ENCODE results near the gene ZW10. TPM values are rescaled to one million over a fixed set of nuclear protein-coding genes. Genes with fewer than 3 reads are reported as not detected.

ZW10 gene, protein sequence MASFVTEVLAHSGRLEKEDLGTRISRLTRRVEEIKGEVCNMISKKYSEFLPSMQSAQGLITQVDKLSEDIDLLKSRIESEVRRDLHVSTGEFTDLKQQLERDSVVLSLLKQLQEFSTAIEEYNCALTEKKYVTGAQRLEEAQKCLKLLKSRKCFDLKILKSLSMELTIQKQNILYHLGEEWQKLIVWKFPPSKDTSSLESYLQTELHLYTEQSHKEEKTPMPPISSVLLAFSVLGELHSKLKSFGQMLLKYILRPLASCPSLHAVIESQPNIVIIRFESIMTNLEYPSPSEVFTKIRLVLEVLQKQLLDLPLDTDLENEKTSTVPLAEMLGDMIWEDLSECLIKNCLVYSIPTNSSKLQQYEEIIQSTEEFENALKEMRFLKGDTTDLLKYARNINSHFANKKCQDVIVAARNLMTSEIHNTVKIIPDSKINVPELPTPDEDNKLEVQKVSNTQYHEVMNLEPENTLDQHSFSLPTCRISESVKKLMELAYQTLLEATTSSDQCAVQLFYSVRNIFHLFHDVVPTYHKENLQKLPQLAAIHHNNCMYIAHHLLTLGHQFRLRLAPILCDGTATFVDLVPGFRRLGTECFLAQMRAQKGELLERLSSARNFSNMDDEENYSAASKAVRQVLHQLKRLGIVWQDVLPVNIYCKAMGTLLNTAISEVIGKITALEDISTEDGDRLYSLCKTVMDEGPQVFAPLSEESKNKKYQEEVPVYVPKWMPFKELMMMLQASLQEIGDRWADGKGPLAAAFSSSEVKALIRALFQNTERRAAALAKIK
- polyA plus RNA-seq (2012; ENCODE audit: low read depth, missing spikeins): 8.0 TPM

DNA sequence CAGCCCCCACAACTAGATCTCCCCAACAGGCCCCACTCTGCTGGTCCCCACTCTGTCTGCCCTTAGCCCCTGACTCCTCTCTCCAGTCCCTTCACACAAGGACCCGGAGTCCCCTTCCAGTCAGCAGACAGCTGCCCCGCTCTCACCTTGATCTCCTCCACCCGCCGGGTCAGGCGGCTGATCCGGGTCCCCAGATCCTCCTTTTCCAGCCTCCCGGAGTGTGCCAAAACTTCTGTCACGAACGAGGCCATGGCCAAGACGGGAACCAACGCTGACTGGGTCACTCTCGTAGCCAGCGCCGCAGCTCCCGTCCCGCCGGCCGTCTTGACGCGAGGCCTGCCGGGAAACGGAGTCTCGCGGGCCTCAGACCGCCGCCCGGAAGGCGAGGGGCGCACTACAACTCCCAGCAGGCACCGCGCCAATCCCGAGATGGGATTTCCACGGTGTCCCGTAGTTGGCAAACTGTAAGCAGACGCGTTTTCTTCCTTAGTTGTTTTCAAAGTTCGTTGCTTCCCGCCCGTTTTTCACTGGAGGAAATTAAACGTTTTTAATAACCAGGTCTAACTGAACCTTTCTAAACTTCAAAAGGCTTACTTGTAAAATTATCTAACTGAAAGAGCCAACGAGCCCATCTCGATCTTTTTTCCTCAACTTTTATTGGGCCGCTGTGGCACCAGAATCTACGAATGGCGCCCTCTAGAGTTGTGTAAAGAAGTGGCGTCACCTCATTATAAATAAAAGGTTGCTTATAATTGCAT is at the start of gene ZW10:
TSS of gene ZW10 (minus strand) at position 277 of the 758 bp plus-strand sequence. CDS start at position 251, 26 bp downstream.
- TF ChIP-seq POLR2AphosphoS5 (IDR thresholded peaks at IDR 0.05; ENCODE audit: low read depth, low read length) (peak; percentile 66), POU2F2 (IDR thresholded peaks at IDR 0.05; ENCODE audit: low read depth, low read length) (no peak), POLR2A (IDR thresholded peaks at IDR 0.05; ENCODE audit: low read depth, low read length) (peak; percentile 58; the same call in 1 of the 2 replicates), SPI1 (IDR thresholded peaks at IDR 0.05; ENCODE audit: low read depth, low read length) (no peak), TAF1 (IDR thresholded peaks at IDR 0.05; ENCODE audit: low read depth, low read length) (peak; percentile 53; the same call in 1 of the 2 replicates), PAX5 (IDR thresholded peaks at IDR 0.05; ENCODE audit: insufficient read depth, low read length, severe bottlenecking) (no peak)
- DNase-seq (ENCODE audit: insufficient read length, low spot score) (peak; percentile 69), FAIRE-seq (peak; percentile 98)

DNA sequence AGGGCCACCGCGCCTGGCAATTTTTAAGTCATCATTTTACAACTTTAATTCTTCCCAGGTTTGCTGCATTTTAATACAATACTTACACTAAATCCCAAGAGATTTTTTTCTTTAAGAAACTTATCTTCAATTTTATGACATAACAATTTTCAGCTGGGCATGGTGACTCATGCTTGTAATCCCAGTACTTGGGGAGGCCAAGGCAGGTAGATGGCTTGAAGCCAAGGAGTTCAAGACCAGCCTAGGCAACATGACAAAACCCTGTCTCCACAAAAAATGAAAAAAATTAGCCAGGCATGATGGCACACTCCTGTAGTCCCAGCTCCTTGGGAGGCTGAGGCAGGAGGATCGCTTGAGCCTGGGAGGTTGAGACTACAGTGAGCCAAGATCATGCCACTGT is 44.9 kb upstream of the ZW10 start:
- no peak for FAIRE-seq
- DNase-seq (ENCODE audit: insufficient read length, low spot score): no peak
- TF ChIP-seq PAX5 (IDR thresholded peaks at IDR 0.05; ENCODE audit: insufficient read depth, low read length, severe bottlenecking) (no peak), TAF1 (IDR thresholded peaks at IDR 0.05; ENCODE audit: low read depth, low read length) (no peak), POU2F2 (IDR thresholded peaks at IDR 0.05; ENCODE audit: low read depth, low read length) (no peak), POLR2AphosphoS5 (IDR thresholded peaks at IDR 0.05; ENCODE audit: low read depth, low read length) (no peak), POLR2A (IDR thresholded peaks at IDR 0.05; ENCODE audit: low read depth, low read length) (no peak), SPI1 (IDR thresholded peaks at IDR 0.05; ENCODE audit: low read depth, low read length) (no peak)

DNA sequence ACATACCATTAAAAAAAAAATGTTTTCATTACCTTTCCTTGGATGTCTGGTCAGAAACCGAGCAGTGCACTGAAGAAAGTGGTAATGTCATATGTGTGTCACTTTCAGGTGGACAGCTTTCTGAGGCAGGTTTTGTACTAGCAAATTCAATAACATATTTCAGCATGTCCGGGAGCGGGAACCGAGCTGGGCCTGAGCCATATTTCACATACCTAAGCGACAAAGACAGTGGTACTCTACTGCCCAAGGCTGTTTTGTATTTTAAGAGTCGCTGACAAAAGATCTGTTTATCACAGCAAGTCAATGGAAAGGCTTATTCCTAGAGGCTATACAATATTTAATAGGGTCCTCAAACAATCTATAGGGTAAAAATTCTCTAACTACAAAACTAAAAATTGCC is 44.1 kb upstream of the ZW10 start:
- FAIRE-seq: no peak
- no peak for DNase-seq (ENCODE audit: insufficient read length, low spot score)
- TF ChIP-seq POLR2A (IDR thresholded peaks at IDR 0.05; ENCODE audit: low read depth, low read length) (no peak), POLR2AphosphoS5 (IDR thresholded peaks at IDR 0.05; ENCODE audit: low read depth, low read length) (no peak)

DNA sequence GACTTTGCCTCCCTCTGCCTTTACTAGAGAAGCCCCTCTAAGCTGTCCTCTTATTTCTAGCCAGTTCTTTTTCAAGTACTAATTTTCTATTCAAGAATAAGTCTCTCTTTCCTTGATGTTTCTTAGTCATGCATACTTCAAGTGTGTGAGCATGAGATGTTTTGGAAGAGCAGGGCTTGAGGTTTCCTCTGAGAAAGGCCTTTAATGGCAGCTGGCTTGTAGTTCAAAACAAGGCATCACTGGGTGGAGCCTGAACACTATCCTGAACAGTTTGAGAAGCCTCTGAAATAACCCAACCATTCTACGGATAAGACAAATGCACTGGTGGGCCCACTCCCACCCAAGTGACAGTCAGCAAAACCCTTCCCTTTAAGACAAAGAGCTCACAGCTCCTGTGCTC is 43.7 kb upstream of the ZW10 start:
- DNase-seq (ENCODE audit: insufficient read length, low spot score) (no peak), FAIRE-seq (no peak)
- TF ChIP-seq SPI1 (IDR thresholded peaks at IDR 0.05; ENCODE audit: low read depth, low read length) (no peak), POU2F2 (IDR thresholded peaks at IDR 0.05; ENCODE audit: low read depth, low read length) (no peak), POLR2A (IDR thresholded peaks at IDR 0.05; ENCODE audit: low read depth, low read length) (no peak), PAX5 (IDR thresholded peaks at IDR 0.05; ENCODE audit: insufficient read depth, low read length, severe bottlenecking) (no peak), POLR2AphosphoS5 (IDR thresholded peaks at IDR 0.05; ENCODE audit: low read depth, low read length) (no peak), TAF1 (IDR thresholded peaks at IDR 0.05; ENCODE audit: low read depth, low read length) (no peak)

DNA sequence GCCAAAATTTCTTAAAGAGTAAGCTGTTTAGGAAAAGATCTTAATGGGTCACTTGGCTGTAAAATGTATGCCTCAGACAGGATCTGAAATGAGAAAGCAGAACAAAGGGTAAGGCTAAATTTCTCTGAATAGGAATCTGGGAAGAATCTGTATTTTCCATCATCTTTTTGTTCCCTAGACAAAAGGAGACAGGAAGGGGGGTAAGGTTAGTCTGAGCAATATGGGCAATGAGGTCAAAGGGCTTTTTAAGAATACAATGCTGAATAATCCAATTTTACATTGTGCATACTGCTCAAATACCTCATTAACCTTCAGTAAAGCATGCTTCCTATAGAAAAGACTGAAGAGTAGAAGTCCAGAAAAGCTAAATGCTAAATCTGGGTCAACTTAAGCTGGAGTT is 40.7 kb upstream of the ZW10 start:
- no peak for FAIRE-seq

DNA sequence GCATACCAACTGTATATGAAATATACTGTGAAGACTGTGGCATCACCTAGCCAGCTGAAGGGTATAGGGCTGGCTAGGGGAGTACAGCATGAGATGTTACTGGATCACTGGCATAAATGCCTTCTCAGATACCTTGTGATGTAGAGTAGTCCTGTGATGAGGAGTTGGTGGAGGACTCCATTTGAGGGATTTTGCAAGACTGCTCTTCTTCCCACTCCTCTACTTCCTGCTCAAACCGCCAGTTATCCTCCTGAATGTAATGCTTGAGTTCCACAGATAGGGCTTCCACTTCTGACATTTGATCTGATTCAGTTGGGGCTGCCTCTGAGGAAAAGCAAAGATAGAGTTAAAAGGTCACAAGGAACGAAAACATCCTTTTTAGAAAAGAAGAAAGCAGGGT is 35.4 kb upstream of the ZW10 start:
- DNase-seq (ENCODE audit: insufficient read length, low spot score): no peak

More for the DNA sequence above, 40.7 kb upstream of the ZW10 start:
- TF ChIP-seq TAF1 (IDR thresholded peaks at IDR 0.05; ENCODE audit: low read depth, low read length): no peak
- no peak for TF ChIP-seq SPI1 (IDR thresholded peaks at IDR 0.05; ENCODE audit: low read depth, low read length)
- TF ChIP-seq POLR2A (IDR thresholded peaks at IDR 0.05; ENCODE audit: low read depth, low read length): no peak
- no peak for TF ChIP-seq POU2F2 (IDR thresholded peaks at IDR 0.05; ENCODE audit: low read depth, low read length)
- no peak for TF ChIP-seq POLR2AphosphoS5 (IDR thresholded peaks at IDR 0.05; ENCODE audit: low read depth, low read length)
- TF ChIP-seq PAX5 (IDR thresholded peaks at IDR 0.05; ENCODE audit: insufficient read depth, low read length, severe bottlenecking): no peak
- no peak for DNase-seq (ENCODE audit: insufficient read length, low spot score)

DNA sequence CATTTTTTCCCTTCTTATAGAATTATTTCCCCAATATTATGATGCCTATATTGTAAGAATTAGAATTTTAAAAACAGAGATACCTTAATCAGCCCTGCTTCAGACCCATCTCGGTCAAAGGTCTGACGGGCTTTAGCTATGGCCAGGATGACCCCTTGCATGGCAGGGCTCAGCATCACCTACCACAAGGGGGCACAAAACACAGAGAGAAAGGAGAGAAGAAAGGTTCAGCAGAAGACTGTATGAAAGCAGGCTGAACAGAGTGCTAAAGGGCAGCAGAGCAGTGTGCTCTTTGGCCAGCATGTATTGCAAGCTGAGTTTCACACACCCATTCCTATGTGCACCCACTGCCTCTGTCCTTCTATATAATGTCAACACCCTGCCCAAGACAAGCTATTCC is 32.9 kb upstream of the ZW10 start:
- TF ChIP-seq SPI1 (IDR thresholded peaks at IDR 0.05; ENCODE audit: low read depth, low read length): no peak
- no peak for TF ChIP-seq PAX5 (IDR thresholded peaks at IDR 0.05; ENCODE audit: insufficient read depth, low read length, severe bottlenecking)
- TF ChIP-seq POU2F2 (IDR thresholded peaks at IDR 0.05; ENCODE audit: low read depth, low read length): no peak
- no peak for TF ChIP-seq POLR2AphosphoS5 (IDR thresholded peaks at IDR 0.05; ENCODE audit: low read depth, low read length)
- no peak for TF ChIP-seq TAF1 (IDR thresholded peaks at IDR 0.05; ENCODE audit: low read depth, low read length)
- TF ChIP-seq POLR2A (IDR thresholded peaks at IDR 0.05; ENCODE audit: low read depth, low read length): no peak
- DNase-seq (ENCODE audit: insufficient read length, low spot score) (no peak), FAIRE-seq (peak; percentile 33)

More for the DNA sequence above, 35.4 kb upstream of the ZW10 start:
- FAIRE-seq: no peak
- TF ChIP-seq POU2F2 (IDR thresholded peaks at IDR 0.05; ENCODE audit: low read depth, low read length) (no peak), PAX5 (IDR thresholded peaks at IDR 0.05; ENCODE audit: insufficient read depth, low read length, severe bottlenecking) (no peak), TAF1 (IDR thresholded peaks at IDR 0.05; ENCODE audit: low read depth, low read length) (no peak), SPI1 (IDR thresholded peaks at IDR 0.05; ENCODE audit: low read depth, low read length) (no peak), POLR2AphosphoS5 (IDR thresholded peaks at IDR 0.05; ENCODE audit: low read depth, low read length) (no peak), POLR2A (IDR thresholded peaks at IDR 0.05; ENCODE audit: low read depth, low read length) (no peak)

DNA sequence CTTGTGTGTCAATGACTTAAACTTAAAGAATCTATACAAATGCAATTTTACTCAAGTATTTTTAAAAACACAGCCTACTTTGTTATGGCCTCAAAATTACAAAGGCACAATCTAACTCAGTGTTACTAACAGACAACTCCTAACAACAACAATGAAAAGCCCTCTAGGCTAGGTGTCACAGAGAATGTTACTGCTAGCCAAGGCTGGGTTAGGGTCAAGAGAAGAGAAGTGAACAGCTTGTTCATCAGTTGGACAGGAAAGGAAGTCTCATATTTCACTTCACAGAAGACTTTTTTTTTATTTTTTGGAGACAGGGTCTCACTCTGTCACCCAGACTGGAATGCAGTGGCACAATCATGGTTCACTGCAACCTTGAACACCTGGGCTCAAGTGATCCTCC is 32.1 kb upstream of the ZW10 start:
- TF ChIP-seq PAX5 (IDR thresholded peaks at IDR 0.05; ENCODE audit: insufficient read depth, low read length, severe bottlenecking) (no peak), POU2F2 (IDR thresholded peaks at IDR 0.05; ENCODE audit: low read depth, low read length) (no peak), TAF1 (IDR thresholded peaks at IDR 0.05; ENCODE audit: low read depth, low read length) (no peak), POLR2A (IDR thresholded peaks at IDR 0.05; ENCODE audit: low read depth, low read length) (no peak), SPI1 (IDR thresholded peaks at IDR 0.05; ENCODE audit: low read depth, low read length) (no peak), POLR2AphosphoS5 (IDR thresholded peaks at IDR 0.05; ENCODE audit: low read depth, low read length) (no peak)
- FAIRE-seq: no peak
- DNase-seq (ENCODE audit: insufficient read length, low spot score): no peak

Data from GM12891 (cell line).